Endothelial cell of umbilical vein (primary cell): ENCODE results near the gene CRACR2B. TPM values are rescaled to one million over a fixed set of nuclear protein-coding genes. Genes with fewer than 3 reads are reported as not detected.

Experiments used
- BruUV-seq: library from RNA; stranded (reverse); fragments of 400-500 nt; replicated peaks from 2 replicates; lab custom pipeline; 2021; lab: Mats Ljungman, UMichigan
- CTCF ChIA-PET: fragments of 300-600, 350-600 bp; sonication (Branson Sonifier 250); formaldehyde crosslinking; loops from one replicate; lab custom pipeline; 2021; ENCODE audit warnings: antibody characterized with exemption, inconsistent platforms; lab: Charles Lee
- POLR2A ChIA-PET: fragments of 300-600, 350-600 bp; sonication (Branson Sonifier 250); formaldehyde crosslinking; loops from one replicate; lab custom pipeline; 2021; ENCODE audit warnings: antibody characterized with exemption, inconsistent platforms; lab: Charles Lee
- DNase-seq: peaks from one replicate; pipeline ENCODE4 v3.0.0-alpha.2; 2011; ENCODE audit warnings: low read depth, low spot score
- FAIRE-seq: peaks from 2 replicates; lab custom pipeline; 2011; peaks lifted over from hg19 to GRCh38; lab: Jason Lieb, UNC
- H2AFZ ChIP-seq: 2 replicates; pipeline ENCODE4 v1.6.0; 2012; ENCODE audit warnings: low read depth, low read length, control low read depth, inconsistent platforms
- H3K27ac ChIP-seq: 2 replicates; pipeline ENCODE4 v1.5.1; 2011; ENCODE audit warnings: low read depth, mild to moderate bottlenecking, control low read depth, low read length, moderate library complexity; ENCODE audit not compliant: insufficient read depth
- H3K27me3 ChIP-seq, 2 experiments: 2 replicates each; pipeline versions ENCODE4 v1.6.0 to v1.6.1; 2011; ENCODE audit warnings: low read length in 2 of 2, mixed read lengths in 1 of 2; ENCODE audit not compliant: control insufficient read depth in 2 of 2, insufficient read depth in 2 of 2
- H3K36me3 ChIP-seq, 2 experiments: 2 replicates in 1 of 2; 3 replicates in 1 of 2; pipeline ENCODE4 v1.5.1; 2011; ENCODE audit warnings: low read length in 2 of 2, mild to moderate bottlenecking in 1 of 2, moderate library complexity in 1 of 2; ENCODE audit not compliant: control insufficient read depth in 2 of 2, insufficient read depth in 2 of 2; ENCODE audit errors: extremely low read depth in 1 of 2
- H3K4me1 ChIP-seq: 3 replicates; pipeline ENCODE4 v1.5.1; 2011; ENCODE audit warnings: mild to moderate bottlenecking, low read length; ENCODE audit not compliant: control insufficient read depth, insufficient read depth; ENCODE audit errors: extremely low read depth
- H3K4me2 ChIP-seq: 2 replicates; pipeline ENCODE4 v1.6.1; 2011; ENCODE audit warnings: low read length, control low read depth, mixed read lengths; ENCODE audit not compliant: insufficient read depth
- H3K4me3 ChIP-seq, 3 experiments: fragments of 200-600 bp in 1 of 3; sonication (generic), shearing (Covaris generic) in 1 of 3; replicated peaks in 1 of 3; 2 replicates each; pipeline ENCODE4 v1.5.1; 2011 to 2016; ENCODE audit warnings: control low read depth in 3 of 3, low read length in 3 of 3, mild to moderate bottlenecking in 2 of 3, inconsistent platforms in 1 of 3, low read depth in 1 of 3, moderate library complexity in 1 of 3; ENCODE audit not compliant: insufficient read depth in 1 of 3
- H3K79me2 ChIP-seq: 2 replicates; pipeline ENCODE4 v1.6.0; 2012; ENCODE audit warnings: low read length, inconsistent platforms; ENCODE audit not compliant: control insufficient read depth, insufficient read depth
- H3K9ac ChIP-seq: replicated peaks from 2 replicates; pipeline ENCODE3; 2011; ENCODE audit warnings: low read length, control low read depth; ENCODE audit not compliant: insufficient read depth; ENCODE audit errors: extremely low read depth
- H3K9me1 ChIP-seq: replicated peaks from 3 replicates; pipeline ENCODE4 v1.6.0; 2011; ENCODE audit warnings: mild to moderate bottlenecking, low read length; ENCODE audit not compliant: control insufficient read depth, insufficient read depth; ENCODE audit errors: extremely low read depth
- H3K9me3 ChIP-seq: replicated peaks from 2 replicates; pipeline ENCODE4 v1.5.1; 2012; ENCODE audit warnings: low read length, inconsistent platforms; ENCODE audit not compliant: control insufficient read depth, insufficient read depth
- H4K20me1 ChIP-seq: replicated peaks from 2 replicates; pipeline ENCODE3; 2011; ENCODE audit warnings: mild to moderate bottlenecking, low read length; ENCODE audit not compliant: control insufficient read depth, insufficient read depth; ENCODE audit errors: extremely low read depth
- CTCF ChIP-seq, 2 donors: IDR thresholded peaks; 1 replicate in 1 of 2; 2 replicates in 1 of 2; pipeline ENCODE4 v1.5.1; 2011; ENCODE audit warnings: low read length in 2 of 2, mild to moderate bottlenecking in 2 of 2, moderate library complexity in 2 of 2, control low read depth in 1 of 2, inconsistent platforms in 1 of 2, low read depth in 1 of 2; ENCODE audit not compliant: insufficient read depth in 1 of 2; ENCODE audit errors: extremely low read depth in 1 of 2
- EZH2 ChIP-seq: IDR thresholded peaks from 2 replicates; pipeline ENCODE4 v1.6.1; 2012; ENCODE audit warnings: borderline replicate concordance, low read depth, mild to moderate bottlenecking, moderate library complexity, low read length, inconsistent platforms; ENCODE audit not compliant: severe bottlenecking
- FOS ChIP-seq: IDR thresholded peaks from 2 replicates; pipeline ENCODE4 v1.6.1; 2011; ENCODE audit warnings: mild to moderate bottlenecking, low read length, moderate library complexity, borderline replicate concordance; ENCODE audit not compliant: insufficient read depth
- GATA2 ChIP-seq: IDR thresholded peaks from 2 replicates; pipeline ENCODE4 v1.7.0; 2011; ENCODE audit warnings: low read depth, mild to moderate bottlenecking, moderate library complexity, mixed read lengths, low read length; ENCODE audit not compliant: insufficient read length, insufficient read depth
- JUN ChIP-seq: IDR thresholded peaks from 2 replicates; pipeline ENCODE4 v1.6.1; 2011; ENCODE audit warnings: borderline replicate concordance, low read depth; ENCODE audit not compliant: insufficient read length, insufficient read depth
- MAX ChIP-seq: IDR thresholded peaks from 2 replicates; pipeline ENCODE4 v1.6.1; 2011; ENCODE audit not compliant: insufficient read depth, insufficient read length
- MYC ChIP-seq: IDR thresholded peaks from one replicate; pipeline ENCODE4 v1.6.1; 2011; ENCODE audit warnings: mild to moderate bottlenecking, low read depth, low read length
- POLR2A ChIP-seq: IDR thresholded peaks from 2 replicates; pipeline ENCODE4 v1.6.1; 2012; ENCODE audit warnings: low read depth, mild to moderate bottlenecking, control low read depth, low read length
- POLR2AphosphoS5 ChIP-seq: IDR thresholded peaks from 2 replicates; pipeline ENCODE4 v1.6.1; 2012; ENCODE audit warnings: low read depth, mild to moderate bottlenecking, control low read depth, low read length, moderate library complexity; ENCODE audit not compliant: insufficient read depth
- dilution Hi-C: fragments of 300-500 bp; cut with MboI; formaldehyde crosslinking; loops from one replicate; pipeline ENCODE4 v1.15.0; 2019; ENCODE audit warnings: low sequenced_read_pairs; ENCODE audit not compliant: extremely low pct_ligation_motif_present
- intact Hi-C: fragments of 100-400 bp; cut with micrococcal nuclease; formaldehyde crosslinking; loops from one replicate; pipeline ENCODE4 v1.10.0; 2022
- polyA plus RNA-seq, 4 experiments: library from polyadenylated mRNA; depleted of rRNA in 3 of 4; stranded (reverse) in 3 of 4; unstranded in 1 of 4; fragments of >200 nt; gene quantifications; 2 replicates each; pipeline versions ENCODE4 v1.2.1 to v1.2.3, GENCODE V29; 2011 to 2012; ENCODE audit warnings: missing spikeins in 1 of 4
- total RNA-seq: library from RNA; stranded (reverse); gene quantifications from 2 replicates; pipeline ENCODE4 v1.2.3, GENCODE V29; 2021

Gene CRACR2B
- total and polyA plus RNA-seq, 2 donors (not counting 3 experiments of a cell fraction or from before 2014, with no cell fraction given) = 8.4 to 9.3 TPM

GRCh38 chr11:802693-803466 is 24.8 kb upstream of the CRACR2B start:
- no peak for FAIRE-seq
- no peak overlapping the region for H3K4me3 ChIP-seq

More at GRCh38 chr11:802693-803466, 24.8 kb upstream of the CRACR2B start:
- POLR2A ChIA-PET = no interaction called here
- Histone ChIP-seq H3K9ac (no peak overlapping the region), H3K4me1 (peaks cover 15% of the 10 kb centered on the region), H3K27me3 (no peaks in the 10 kb centered on the region), H3K79me2 (peaks cover 3% of the 10 kb centered on the region), H2AFZ (no peak overlapping the region), H3K36me3 (peaks cover 0 to 20% of the 10 kb centered on the region in 2 experiments), H3K4me2 (no peak overlapping the region), H3K9me1 (no peaks in the 10 kb centered on the region), H4K20me1 (no peaks in the 10 kb centered on the region), H3K9me3 (no peaks in the 10 kb centered on the region), H3K27ac (no peak overlapping the region)
- TF ChIP-seq POLR2A = no peak
- TF ChIP-seq POLR2AphosphoS5 = no peak
- TF ChIP-seq JUN = no peak
- TF ChIP-seq FOS = no peak
- TF ChIP-seq EZH2 = no peak
- TF ChIP-seq CTCF (IDR thresholded peaks at IDR 0.05; ENCODE audit: extremely low read depth in 1 of 2, insufficient read depth in 1 of 2, low read depth in 1 of 2, low read length in 2 of 2) = no peak
- TF ChIP-seq GATA2 = no peak
- no peak for TF ChIP-seq MYC
- TF ChIP-seq MAX = no peak
- no peak for DNase-seq
- no TSS peak for BruUV-seq
- CTCF ChIA-PET = interaction anchor here (0.6 kb wide), 1 partner anchor 72 kb away, joined by 3 read pairs; no protein-coding TSS in a partner anchor
- dilution Hi-C loops (no loop called here), intact Hi-C loops (no loop called here)
